HG03558 (cell line): ENCODE results near the gene TMEFF1.
A peak's percentile ranks its signal among the peaks of the same experiment; 100 is the strongest.

Source experiments
- ATAC-seq: cut with Tn5 transposase; IDR thresholded peaks from one replicate; pipeline ENCODE4 v1.9.1; 2021; ENCODE audit warnings: moderate number of reproducible peaks; ENCODE audit not compliant: unreplicated experiment; ENCODE audit errors: extremely low read depth

Gene TMEFF1

DNA sequence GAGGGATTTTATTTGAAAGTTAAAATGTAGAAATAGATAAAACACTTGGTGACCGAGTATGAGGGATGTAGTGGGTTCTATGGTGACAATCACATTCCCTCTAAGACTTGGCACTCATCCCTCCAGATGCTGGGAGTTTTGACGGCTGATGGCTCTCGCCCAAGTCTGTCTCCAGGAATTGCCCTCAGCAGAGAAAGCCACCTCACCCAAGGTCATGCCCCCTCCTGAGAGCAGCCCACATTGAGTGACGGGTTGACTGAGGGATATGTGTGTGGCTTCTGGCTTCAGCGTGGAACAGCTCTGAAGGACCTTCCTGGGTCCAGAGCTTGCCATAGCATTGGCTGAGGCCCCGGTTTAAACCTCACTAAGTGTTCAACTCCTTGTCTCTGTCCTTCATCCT is 124.3 kb downstream of the TMEFF1 start:
- no peak for ATAC-seq

- peak; percentile 49 for ATAC-seq
These were observed 125.7 kb downstream of the TMEFF1 start for GRCh38 chr9:100598641-100599145.

DNA sequence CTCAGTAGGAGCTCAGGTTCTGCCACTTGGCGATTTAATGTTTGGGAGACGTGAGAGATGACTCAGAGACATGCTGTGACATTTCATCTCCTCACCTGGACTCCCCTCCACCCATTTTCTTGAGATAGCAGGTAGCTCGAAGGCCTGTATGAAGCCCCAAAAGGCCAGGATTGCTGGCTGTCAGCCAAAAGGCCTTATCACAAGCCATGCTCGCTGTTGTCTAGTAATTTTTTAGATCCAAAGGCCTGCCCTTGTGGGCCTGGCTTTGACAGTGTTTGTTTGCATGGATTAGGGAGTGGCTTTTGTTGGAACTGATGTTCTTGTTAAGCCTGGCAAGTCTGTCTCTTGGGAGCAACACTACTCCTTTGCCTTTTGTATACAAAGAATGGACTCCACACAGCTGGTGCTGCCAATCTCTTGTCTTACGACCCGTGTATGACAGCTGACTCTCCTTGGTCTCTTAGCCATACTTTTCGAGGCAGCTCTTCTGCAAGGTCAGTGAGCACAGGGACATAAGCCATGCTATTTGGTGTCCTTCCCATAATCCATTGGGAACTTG is 127.7 kb downstream of the TMEFF1 start:
- ATAC-seq, result no peak

DNA sequence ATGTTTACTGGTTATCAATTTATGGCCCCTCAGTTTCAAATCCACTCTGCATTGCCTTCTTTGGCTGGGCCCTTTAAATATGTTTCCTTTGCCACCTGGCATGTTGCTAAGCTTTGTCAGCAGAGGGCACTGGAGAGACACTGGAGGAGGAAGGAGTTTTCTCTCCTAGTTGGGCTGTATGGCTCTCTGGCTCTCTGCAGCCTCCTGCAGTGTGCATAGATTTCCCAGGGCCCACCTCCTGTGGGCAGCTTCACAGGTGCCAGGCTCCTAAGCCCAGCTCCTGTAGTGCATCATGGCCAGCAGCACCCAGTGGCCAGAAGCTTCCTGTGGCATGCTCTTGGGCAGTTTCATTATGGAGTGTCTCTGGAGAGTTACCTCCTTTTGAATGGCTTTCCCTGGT is 128.3 kb downstream of the TMEFF1 start:
- ATAC-seq, result peak; percentile 44

DNA sequence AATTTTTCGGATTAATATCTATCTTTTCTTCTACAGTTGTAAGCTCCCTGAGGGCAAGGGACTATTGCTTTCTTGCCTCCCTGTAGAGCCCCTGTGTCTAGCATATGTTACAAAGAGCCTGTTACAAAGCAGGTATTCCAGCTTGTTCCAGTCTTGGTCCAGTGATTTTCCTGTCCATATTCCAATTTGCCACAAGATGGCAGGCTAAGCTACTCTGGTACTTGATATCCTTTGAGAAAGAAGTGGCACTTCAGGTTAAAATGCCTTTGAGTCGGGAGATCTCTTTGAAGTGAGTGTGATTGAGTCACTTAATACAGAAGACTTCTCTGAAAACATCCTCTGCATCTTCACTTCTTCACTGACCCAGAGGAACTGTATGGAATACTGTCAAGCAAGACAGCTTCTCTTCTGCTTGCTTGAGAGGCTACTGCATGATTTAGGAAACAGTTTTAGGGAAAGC is 129.4 kb downstream of the TMEFF1 start:
- ATAC-seq, result no peak

DNA sequence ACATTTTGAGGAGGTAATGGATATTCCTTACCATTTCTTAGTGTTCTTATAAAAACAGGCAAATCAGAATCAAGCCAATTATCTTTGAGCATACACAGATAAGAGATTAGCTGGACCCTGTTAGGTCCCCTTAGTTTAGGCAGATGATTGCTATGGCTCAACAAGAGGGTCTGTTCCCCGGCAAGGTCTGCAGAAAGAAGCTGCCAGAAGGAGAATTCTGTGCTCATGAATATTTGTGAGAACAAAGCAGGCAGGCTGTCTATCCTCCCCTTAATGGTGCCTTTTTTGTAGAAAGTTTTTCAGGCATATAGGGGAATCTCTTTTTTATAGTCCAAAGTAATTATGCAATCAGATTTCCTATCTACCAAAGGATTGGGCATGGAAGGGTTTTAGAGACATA is 132.5 kb downstream of the TMEFF1 start:
- no peak for ATAC-seq

GRCh38 chr9:100619194-100619593 is 146.2 kb downstream of the TMEFF1 start:
- no peak for ATAC-seq

- ATAC-seq, result no peak
These were observed 146.7 kb downstream of the TMEFF1 start for GRCh38 chr9:100619665-100620064.

DNA sequence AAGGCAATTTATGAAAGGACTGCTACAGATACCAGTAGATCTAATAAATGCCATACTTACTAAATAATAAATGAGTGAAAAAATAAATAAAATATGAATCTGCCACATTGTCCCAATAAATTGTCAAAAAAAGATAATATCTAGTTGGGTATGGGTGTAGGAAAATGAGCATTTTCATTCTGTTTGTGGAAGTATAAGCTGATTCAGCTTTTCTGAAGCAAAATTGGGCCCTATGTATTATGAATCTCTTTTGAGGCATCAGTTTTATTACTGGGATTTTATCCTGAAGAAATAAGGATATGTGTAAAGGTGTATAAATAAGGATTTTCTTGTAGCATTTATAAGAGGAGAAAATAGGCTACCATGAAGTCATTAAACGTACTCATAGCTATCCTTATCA is 151.0 kb downstream of the TMEFF1 start:
- no peak for ATAC-seq

- no peak for ATAC-seq
These were observed 154.0 kb downstream of the TMEFF1 start for GRCh38 chr9:100626949-100627348.
